Gastrocnemius medialis (tissue), 4 donors: ENCODE data around the gene CLCF1. TPM values are rescaled to one million over a fixed set of nuclear protein-coding genes. Genes with fewer than 3 reads are reported as not detected.

Source experiments
- ATAC-seq, 2 donors: fragments of 150-250 bp; one replicate each; pipeline ENCODE4 v1.9.1; 2016
- DNase-seq, 2 donors: peaks; one replicate each; pipeline ENCODE4 v3.0.0-alpha.2; 2019
- H3K27ac ChIP-seq, 4 donors: fragments of 200-600 bp; sonication (generic); 1 replicate in 1 of 4; 2 replicates in 3 of 4; pipeline ENCODE4 v1.5.1; 2016 to 2018; ENCODE audit warnings: mild to moderate bottlenecking in 2 of 4, moderate library complexity in 1 of 4
- H3K27me3 ChIP-seq, 3 donors: fragments of 200-600 bp; sonication (generic) in 2 of 3; 1 replicate in 1 of 3; 2 replicates in 2 of 3; pipeline versions ENCODE4 v1.5.1 to v1.6.0; 2016 to 2019; ENCODE audit warnings: mild to moderate bottlenecking in 1 of 3, moderate library complexity in 1 of 3
- H3K36me3 ChIP-seq, 2 donors: fragments of 200-600 bp; sonication (generic) in 1 of 2; one replicate each; pipeline ENCODE4 v1.5.1; 2017 to 2018
- H3K4me1 ChIP-seq, 2 donors: fragments of 200-600 bp; sonication (generic) in 1 of 2; one replicate each; pipeline ENCODE4 v1.5.1; 2016 to 2017; ENCODE audit warnings: mild to moderate bottlenecking in 2 of 2
- H3K4me3 ChIP-seq, 4 donors: fragments of 200-600 bp; sonication (generic) in 3 of 4; 1 replicate in 1 of 4; 2 replicates in 3 of 4; pipeline ENCODE4 v1.5.1; 2016 to 2019; ENCODE audit warnings: mild to moderate bottlenecking in 2 of 4
- H3K9me3 ChIP-seq, 3 donors: fragments of 200-600 bp; sonication (generic) in 2 of 3; 1 replicate in 1 of 3; 2 replicates in 2 of 3; pipeline ENCODE4 v1.5.1; 2016 to 2019
- POLR2A ChIP-seq, 2 donors: fragments of 450-650 bp; IDR thresholded peaks; one replicate each; pipeline ENCODE4 v1.6.1; 2017; ENCODE audit warnings: antibody characterized with exemption in 2 of 2, mild to moderate bottlenecking in 2 of 2, moderate library complexity in 2 of 2
- in situ Hi-C, 4 donors: fragments of 200-750 bp; cut with MboI; loops; one replicate each; pipeline versions ENCODE4 v1.15.0 to v1.8.0; 2017; ENCODE audit warnings: low sequenced_read_pairs in 4 of 4
- intact Hi-C: fragments of 100-400 bp; cut with DNase I; formaldehyde crosslinking; loops from one replicate; pipeline ENCODE4 v1.15.1; 2023; ENCODE audit warnings: low total_unique reads
- total RNA-seq, 4 donors: library from RNA; depleted of rRNA; stranded (reverse); fragments of >200 nt; gene quantifications; one replicate each; pipeline versions ENCODE4 v1.1.0 to v1.2.3, GENCODE V29; 2016
- TF ChIP-seq, protein P1 (sequence below), 5 experiments: fragments of 450-650 bp in 3 of 5; fragments of 200-600 bp in 2 of 5; sonication (generic) in 2 of 5; IDR thresholded peaks in 4 of 5; conservative IDR thresholded peaks in 1 of 5; 1 replicate in 4 of 5; 2 replicates in 1 of 5; pipeline ENCODE4 v1.5.1; 2016 to 2019; ENCODE audit warnings: antibody characterized with exemption in 5 of 5, mild to moderate bottlenecking in 3 of 5, moderate library complexity in 3 of 5

The CLCF1 gene
- total RNA-seq, 4 donors from 2014 or later, result 0.24 to 2.7 (median 0.91) TPM

DNA sequence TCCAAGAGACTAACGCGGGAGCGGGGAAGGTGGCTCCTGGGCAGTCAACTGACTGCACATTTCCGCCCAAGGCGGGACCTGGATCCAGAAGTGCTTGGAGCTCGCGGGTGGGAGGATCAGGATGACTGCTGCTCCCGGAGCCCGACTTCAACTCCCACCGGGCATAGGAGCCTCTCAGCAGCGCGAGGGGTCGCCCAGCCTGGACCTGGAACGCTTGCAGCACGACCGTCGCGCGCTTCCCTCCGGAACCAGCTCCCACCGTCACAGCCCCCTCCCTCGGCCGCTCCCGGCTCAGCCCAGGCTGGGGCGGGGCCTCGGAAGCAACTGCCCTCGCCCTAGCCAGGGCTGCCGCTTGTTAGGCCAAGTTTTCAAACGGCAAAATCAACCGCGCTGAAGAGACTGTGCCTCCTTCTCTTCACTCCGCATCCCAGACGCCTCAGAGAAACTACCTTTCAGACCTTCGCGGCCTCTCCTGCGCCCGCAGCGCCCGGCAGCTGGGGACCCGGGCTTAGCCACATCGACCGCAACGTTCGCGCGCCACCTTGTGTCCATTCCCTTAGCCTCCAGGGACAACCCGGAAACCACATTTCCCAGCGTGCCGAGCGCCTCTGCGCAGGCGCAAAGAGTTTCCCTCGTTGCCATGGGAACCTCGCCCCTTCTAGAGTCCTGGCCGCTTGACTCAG is 56.1 kb downstream of the CLCF1 start:
- no peaks in the 10 kb centered on the region for H3K36me3 ChIP-seq
- in situ Hi-C loops (loop anchor here in 3 of 4 donors (5.0 to 10.0 kb wide), 3 partner anchors 40 to 55 kb away; partner anchors contain the start of gene GRK2 (in 1 of the 3)), intact Hi-C loops (loop anchor here (1.0 to 2.0 kb wide), 7 partner anchors 15 to 237 kb away; partner anchors contain the start of genes ANKRD13D, GRK2, KDM2A and SSH3)
- H3K9me3 ChIP-seq, result no peaks in the 10 kb centered on the region
- peak; percentile 93 to 95 for ATAC-seq
- H3K4me3 ChIP-seq, result peak overlapping the region; percentile 78 to 96 (median 88)
- peak; percentile 91 to 93 for DNase-seq
- H3K27ac ChIP-seq, result peak overlapping the region; percentile 88 to 92 (median 90)
- TF ChIP-seq, protein P1, sequence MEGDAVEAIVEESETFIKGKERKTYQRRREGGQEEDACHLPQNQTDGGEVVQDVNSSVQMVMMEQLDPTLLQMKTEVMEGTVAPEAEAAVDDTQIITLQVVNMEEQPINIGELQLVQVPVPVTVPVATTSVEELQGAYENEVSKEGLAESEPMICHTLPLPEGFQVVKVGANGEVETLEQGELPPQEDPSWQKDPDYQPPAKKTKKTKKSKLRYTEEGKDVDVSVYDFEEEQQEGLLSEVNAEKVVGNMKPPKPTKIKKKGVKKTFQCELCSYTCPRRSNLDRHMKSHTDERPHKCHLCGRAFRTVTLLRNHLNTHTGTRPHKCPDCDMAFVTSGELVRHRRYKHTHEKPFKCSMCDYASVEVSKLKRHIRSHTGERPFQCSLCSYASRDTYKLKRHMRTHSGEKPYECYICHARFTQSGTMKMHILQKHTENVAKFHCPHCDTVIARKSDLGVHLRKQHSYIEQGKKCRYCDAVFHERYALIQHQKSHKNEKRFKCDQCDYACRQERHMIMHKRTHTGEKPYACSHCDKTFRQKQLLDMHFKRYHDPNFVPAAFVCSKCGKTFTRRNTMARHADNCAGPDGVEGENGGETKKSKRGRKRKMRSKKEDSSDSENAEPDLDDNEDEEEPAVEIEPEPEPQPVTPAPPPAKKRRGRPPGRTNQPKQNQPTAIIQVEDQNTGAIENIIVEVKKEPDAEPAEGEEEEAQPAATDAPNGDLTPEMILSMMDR (IDR thresholded peaks at IDR 0.05 in 4 of 5, conservative IDR thresholded peaks at IDR 0.05 in 1 of 5), result peak; percentile 97 to 100 (median 99)
- peak; percentile 48 to 61 for TF ChIP-seq POLR2A (IDR thresholded peaks at IDR 0.05)
- no peaks in the 10 kb centered on the region for H3K27me3 ChIP-seq
- peaks cover 7 to 17% of the 10 kb centered on the region in 2 donors for H3K4me1 ChIP-seq

DNA sequence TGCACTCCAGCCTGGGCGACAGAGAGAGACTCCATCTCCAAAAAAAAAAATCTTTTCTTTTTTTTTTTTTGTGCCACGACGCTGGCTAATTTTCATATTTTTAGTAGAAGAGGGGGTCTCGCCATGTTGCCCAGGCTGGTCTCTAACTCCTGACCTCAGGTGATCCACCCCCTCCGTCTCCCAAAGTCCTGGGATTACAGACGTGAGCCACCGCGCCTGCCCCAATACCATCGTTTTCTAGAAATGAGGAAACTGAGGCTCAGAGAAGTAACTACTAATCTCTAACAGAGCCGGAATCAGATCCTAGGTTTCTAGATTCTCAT is 56.6 kb downstream of the CLCF1 start:
- H3K4me3 ChIP-seq, result peak overlapping the region; percentile 78 to 96 (median 88)
- intact Hi-C loops, result loop anchor here (1.0 to 2.0 kb wide), 7 partner anchors 14 to 236 kb away; partner anchors contain the start of genes ANKRD13D, GRK2, KDM2A and SSH3
- peak overlapping the region; percentile 88 to 92 (median 90) for H3K27ac ChIP-seq
- no peaks in the 10 kb centered on the region for H3K36me3 ChIP-seq
- no peak for TF ChIP-seq POLR2A (IDR thresholded peaks at IDR 0.05)
- TF ChIP-seq, protein P1 (IDR thresholded peaks at IDR 0.05 in 4 of 5, conservative IDR thresholded peaks at IDR 0.05 in 1 of 5), result no peak
- DNase-seq, result no peak
- peaks cover 7 to 17% of the 10 kb centered on the region in 2 donors for H3K4me1 ChIP-seq
- H3K27me3 ChIP-seq, result no peaks in the 10 kb centered on the region
- H3K9me3 ChIP-seq, result no peaks in the 10 kb centered on the region
- in situ Hi-C loops, result loop anchor here in 3 of 4 donors (5.0 to 10.0 kb wide), 3 partner anchors 40 to 55 kb away; partner anchors contain the start of gene GRK2 (in 1 of the 3)
- peak in 1 of 2 donors; percentile 1 for ATAC-seq

DNA sequence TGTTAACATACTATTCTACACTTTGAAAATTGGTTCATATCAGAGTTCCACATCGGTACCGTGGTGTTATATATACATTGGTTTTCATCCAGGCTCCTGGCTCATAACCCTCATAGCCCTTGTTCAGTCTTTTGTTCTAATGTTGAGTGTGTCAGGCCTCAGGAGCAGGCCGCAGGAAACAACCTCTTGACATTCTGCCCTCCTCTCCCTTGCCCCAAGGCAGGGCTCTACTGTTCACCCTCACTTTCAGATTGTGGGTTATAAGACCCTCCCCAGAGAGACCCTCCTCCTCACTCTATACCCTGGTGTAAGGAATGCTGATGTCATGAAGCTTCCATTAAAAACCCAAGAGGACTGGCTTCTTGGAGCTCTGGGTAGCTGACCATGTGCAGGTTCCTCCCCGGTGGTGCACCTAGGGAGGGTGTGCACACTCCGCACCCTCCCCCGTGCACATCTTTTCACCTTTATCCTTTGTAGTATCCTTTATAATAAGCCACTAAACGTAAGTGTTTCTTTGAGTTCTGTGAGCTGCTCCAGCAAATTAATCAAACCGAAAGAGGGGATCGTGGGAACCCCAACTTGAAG is 58.0 kb downstream of the CLCF1 start:
- in situ Hi-C loops (loop anchor here in 3 of 4 donors (5.0 to 10.0 kb wide), 3 partner anchors 38 to 53 kb away; partner anchors contain the start of gene GRK2 (in 1 of the 3)), intact Hi-C loops (no loop called here)
- Histone ChIP-seq H3K4me1 (peaks cover 7 to 12% of the 10 kb centered on the region in 2 donors), H3K9me3 (no peaks in the 10 kb centered on the region), H3K27ac (no peak overlapping the region), H3K36me3 (peaks cover 0 to 3% of the 10 kb centered on the region in 2 donors), H3K27me3 (no peaks in the 10 kb centered on the region), H3K4me3 (no peak overlapping the region)
- DNase-seq (no peak), ATAC-seq (no peak)
- TF ChIP-seq POLR2A (IDR thresholded peaks at IDR 0.05), result no peak
- TF ChIP-seq, protein P1 (IDR thresholded peaks at IDR 0.05 in 4 of 5, conservative IDR thresholded peaks at IDR 0.05 in 1 of 5), result no peak

DNA sequence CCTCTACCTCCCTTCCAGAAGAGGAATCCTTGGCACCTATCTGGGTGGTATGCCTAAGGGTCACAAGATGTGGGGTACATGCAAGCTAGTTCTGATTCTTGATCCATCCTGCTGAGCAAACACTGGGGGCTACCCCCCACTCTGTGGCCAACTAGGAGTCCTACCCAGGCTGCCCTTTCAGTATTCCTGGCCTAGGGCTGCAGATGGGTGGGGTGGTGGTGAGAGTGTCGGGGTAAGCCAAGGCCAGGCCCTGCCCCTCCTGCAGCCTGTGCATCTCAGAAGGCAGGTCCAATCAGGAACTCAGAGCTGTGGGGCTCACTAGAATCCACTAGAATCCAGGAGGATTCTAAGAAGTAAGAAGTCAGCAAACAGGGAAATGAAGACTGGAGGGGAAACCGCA is 59.2 kb downstream of the CLCF1 start:
- no peak for ATAC-seq
- H3K36me3 ChIP-seq, result peaks cover 0 to 15% of the 10 kb centered on the region in 2 donors
- DNase-seq, result no peak
- intact Hi-C loops, result no loop called here
- H3K27me3 ChIP-seq, result no peaks in the 10 kb centered on the region
- in situ Hi-C loops, result loop anchor here in 2 of 4 donors (5.0 to 10.0 kb wide), 2 partner anchors 47 to 49 kb away; partner anchors contain the start of gene GRK2 (in 2 of the 2)
- H3K4me1 ChIP-seq, result peaks cover 7 to 12% of the 10 kb centered on the region in 2 donors
- H3K4me3 ChIP-seq, result no peak overlapping the region
- no peak overlapping the region for H3K27ac ChIP-seq
- H3K9me3 ChIP-seq, result no peaks in the 10 kb centered on the region
- TF ChIP-seq, protein P1 (IDR thresholded peaks at IDR 0.05 in 4 of 5, conservative IDR thresholded peaks at IDR 0.05 in 1 of 5), result no peak
- no peak for TF ChIP-seq POLR2A (IDR thresholded peaks at IDR 0.05)

Other genes with a start within 250 kb of the CLCF1 start
- 10 to 100 TPM; 40.2 to 79.8 (median 68.4) TPM for gene GRK2, start 107.1 kb downstream of the CLCF1 start, total RNA-seq
- gene ANKRD13D, start 84.3 kb downstream of the CLCF1 start, total RNA-seq, result 10 to 100 TPM in 1 of 4 donors, 1 to 10 TPM in 3; 5.8 to 10.6 (median 9.7) TPM
- gene SSH3, start 70.1 kb downstream of the CLCF1 start, total RNA-seq, result 10 to 100 TPM in 2 of 4 donors, 1 to 10 TPM in 2; 7.9 to 16.3 (median 11.9) TPM
- 100 to 1,000 TPM in 2 of 4 donors, 10 to 100 TPM in 2; 57.4 to 115 (median 87.9) TPM for gene POLD4, start 20.1 kb downstream of the CLCF1 start, total RNA-seq
- 10 to 100 TPM in 2 of 4 donors, 1 to 10 TPM in 2; 5.2 to 14.7 (median 7.7) TPM for gene RAD9A, start 18.4 kb upstream of the CLCF1 start, total RNA-seq
- 100 to 1,000 TPM in 3 of 4 donors, 10 to 100 TPM in 1; 78.4 to 193 (median 124) TPM for gene PPP1CA, start 28.3 kb upstream of the CLCF1 start, total RNA-seq
- gene TBC1D10C, start 30.5 kb upstream of the CLCF1 start, total RNA-seq, result under 1 TPM in 3 of 4 donors, not detected in 1; 0.44 to 0.78 (median 0.56) TPM
- 10 to 100 TPM in 1 of 4 donors, 1 to 10 TPM in 3; 2.5 to 11.0 (median 4.9) TPM for gene CARNS1, start 42.1 kb upstream of the CLCF1 start, total RNA-seq
- 10 to 100 TPM; 38.0 to 74.1 (median 39.4) TPM for gene RPS6KB2, start 54.9 kb upstream of the CLCF1 start, total RNA-seq
- 1 to 10 TPM in 3 of 4 donors, under 1 TPM in 1; 0.47 to 1.5 (median 1.3) TPM for gene PTPRCAP, start 64.1 kb upstream of the CLCF1 start, total RNA-seq
- 10 to 100 TPM in 3 of 4 donors, 1 to 10 TPM in 1; 4.9 to 14.8 (median 12.5) TPM for gene CORO1B, start 69.9 kb upstream of the CLCF1 start, total RNA-seq
- gene GPR152, start 79.1 kb upstream of the CLCF1 start, total RNA-seq, result not detected
- gene CABP4, start 81.8 kb upstream of the CLCF1 start, total RNA-seq, result under 1 TPM; 0.19 to 0.55 (median 0.30) TPM
- gene TMEM134, start 95.7 kb upstream of the CLCF1 start, total RNA-seq, result 100 to 1,000 TPM in 2 of 4 donors, 10 to 100 TPM in 2; 79.8 to 155 (median 108) TPM
- 10 to 100 TPM; 33.0 to 60.8 (median 48.8) TPM for gene AIP, start 109.4 kb upstream of the CLCF1 start, total RNA-seq
- gene PITPNM1, start 131.8 kb upstream of the CLCF1 start, total RNA-seq, result 10 to 100 TPM in 1 of 4 donors, 1 to 10 TPM in 3; 4.0 to 12.2 (median 7.7) TPM
- gene CDK2AP2, start 134.6 kb upstream of the CLCF1 start, total RNA-seq, result 10 to 100 TPM; 24.1 to 47.5 (median 37.3) TPM
- gene CABP2, start 149.8 kb upstream of the CLCF1 start, total RNA-seq, result not detected
- gene GSTP1, start 210.2 kb upstream of the CLCF1 start, total RNA-seq, result 100 to 1,000 TPM; 316 to 866 (median 549) TPM
- gene NDUFV1, start 233.3 kb upstream of the CLCF1 start, total RNA-seq, result 100 to 1,000 TPM; 306 to 608 (median 365) TPM